Thoracic aorta (tissue), 2 donors: ENCODE data around the gene ADAMTS17. TPM values are rescaled to one million over a fixed set of nuclear protein-coding genes. Genes with fewer than 3 reads are reported as not detected.

Source experiments
- ATAC-seq: fragments of 150-250 bp; one replicate; pipeline ENCODE4 v1.8.0; 2017; ENCODE audit warnings: low read depth; ENCODE audit not compliant: insufficient number of reproducible peaks, low FRiP score
- DNase-seq: peaks from one replicate; pipeline ENCODE4 v3.0.0-alpha.2; 2020; ENCODE audit warnings: low spot score
- H3K27ac ChIP-seq, 2 donors: fragments of 200-600 bp; sonication (generic); 1 replicate in 1 of 2; 2 replicates in 1 of 2; pipeline ENCODE4 v1.5.1; 2016; ENCODE audit warnings: mild to moderate bottlenecking in 2 of 2, moderate library complexity in 2 of 2
- H3K27me3 ChIP-seq: fragments of 200-600 bp; sonication (generic); replicated peaks from 2 replicates; pipeline ENCODE4 v1.6.0; 2016; ENCODE audit warnings: mild to moderate bottlenecking; ENCODE audit not compliant: insufficient read depth
- H3K36me3 ChIP-seq: fragments of 200-600 bp; sonication (generic); one replicate; pipeline ENCODE4 v1.5.1; 2016
- H3K4me1 ChIP-seq, 2 donors: fragments of 200-600 bp; sonication (generic); 1 replicate in 1 of 2; 2 replicates in 1 of 2; pipeline versions ENCODE4 v1.5.1 to v1.6.0; 2016; ENCODE audit warnings: low read depth in 2 of 2, mild to moderate bottlenecking in 1 of 2; ENCODE audit not compliant: control insufficient read depth in 1 of 2
- H3K4me3 ChIP-seq: fragments of 200-600 bp; sonication (generic); 2 replicates; pipeline ENCODE4 v1.5.1; 2016; ENCODE audit warnings: mild to moderate bottlenecking
- H3K9me3 ChIP-seq: fragments of 200-600 bp; sonication (generic); 2 replicates; pipeline ENCODE4 v1.5.1; 2016
- CTCF ChIP-seq: fragments of 200-600 bp; sonication (generic); IDR thresholded peaks from one replicate; pipeline ENCODE4 v1.5.1; 2019; ENCODE audit warnings: antibody characterized with exemption
- total RNA-seq, 2 donors: library from RNA; depleted of rRNA; stranded (reverse); fragments of >200 nt; gene quantifications; one replicate each; pipeline versions ENCODE4 v1.1.0 to v1.2.3, GENCODE V29; 2016

Gene ADAMTS17
- total RNA-seq, 2 donors from 2014 or later, result 2.8 to 8.1 TPM

- Histone ChIP-seq H3K27ac (no peak overlapping the region), H3K36me3 (no peaks in the 10 kb centered on the region), H3K4me3 (no peak overlapping the region), H3K9me3 (no peaks in the 10 kb centered on the region), H3K4me1 (no peaks in the 10 kb centered on the region), H3K27me3 (no peaks in the 10 kb centered on the region)
- DNase-seq (no peak), ATAC-seq (no peak)
- TF ChIP-seq CTCF, result no peak
Observed at GRCh38 chr15:99969261-99969920, 372.4 kb downstream of the ADAMTS17 start.

GRCh38 chr15:99967841-99968371 lies 373.9 kb downstream of the ADAMTS17 start:
- ATAC-seq (no peak), DNase-seq (no peak)
- H3K27me3 ChIP-seq, result no peaks in the 10 kb centered on the region
- TF ChIP-seq CTCF, result no peak
- H3K4me1 ChIP-seq, result no peaks in the 10 kb centered on the region
- H3K27ac ChIP-seq, result no peak overlapping the region
- H3K4me3 ChIP-seq, result no peak overlapping the region
- H3K36me3 ChIP-seq, result no peaks in the 10 kb centered on the region
- H3K9me3 ChIP-seq, result no peaks in the 10 kb centered on the region

- H3K27me3 ChIP-seq, result no peaks in the 10 kb centered on the region
- no peak overlapping the region for H3K4me3 ChIP-seq
- H3K27ac ChIP-seq, result no peak overlapping the region
- no peaks in the 10 kb centered on the region for H3K9me3 ChIP-seq
- no peaks in the 10 kb centered on the region for H3K4me1 ChIP-seq
- no peak for TF ChIP-seq CTCF
- ATAC-seq (no peak), DNase-seq (no peak)
- H3K36me3 ChIP-seq, result no peaks in the 10 kb centered on the region
Observed at GRCh38 chr15:99966815-99967214, 375.0 kb downstream of the ADAMTS17 start.

GRCh38 chr15:99965376-99965775 lies 376.4 kb downstream of the ADAMTS17 start:
- Histone ChIP-seq H3K36me3 (no peaks in the 10 kb centered on the region), H3K27me3 (no peaks in the 10 kb centered on the region), H3K4me1 (no peaks in the 10 kb centered on the region), H3K27ac (no peak overlapping the region), H3K4me3 (no peak overlapping the region), H3K9me3 (no peaks in the 10 kb centered on the region)
- no peak for DNase-seq
- ATAC-seq, result no peak
- no peak for TF ChIP-seq CTCF

- ATAC-seq, result no peak
- no peak for DNase-seq
- Histone ChIP-seq H3K9me3 (no peaks in the 10 kb centered on the region), H3K27ac (no peak overlapping the region), H3K27me3 (no peaks in the 10 kb centered on the region), H3K4me1 (peaks cover 0 to 7% of the 10 kb centered on the region in 2 donors), H3K4me3 (no peak overlapping the region), H3K36me3 (no peaks in the 10 kb centered on the region)
- TF ChIP-seq CTCF, result no peak
Observed at GRCh38 chr15:99963976-99964375, 377.8 kb downstream of the ADAMTS17 start.
